Activated CD8-positive, alpha-beta T cell treated with anti-CD3 and anti-CD28 coated beads for 36 hours (primary cell): Measurements from ENCODE around the gene KRT8. TPM values are rescaled to one million over a fixed set of nuclear protein-coding genes. Genes with fewer than 3 reads are reported as not detected.

ENCODE experiments used
- ATAC-seq: fragments of 200-7000 bp; cut with Tn5 transposase; one replicate; pipeline ENCODE4 v1.10.0; 2021; ENCODE audit warnings: mild to moderate bottlenecking, moderate library complexity
- CTCF ChIA-PET: fragments of 350-600 bp; sonication (Branson Sonifier 250); formaldehyde crosslinking; loops from one replicate; lab custom pipeline; 2021; ENCODE audit warnings: antibody characterized with exemption; lab: Charles Lee
- POLR2A ChIA-PET: fragments of 350-600 bp; sonication (Branson Sonifier 250); formaldehyde crosslinking; loops from one replicate; lab custom pipeline; 2021; ENCODE audit warnings: antibody characterized with exemption; lab: Charles Lee
- DNase-seq: peaks from one replicate; pipeline ENCODE4 v3.0.0-alpha.2; 2020
- H3K27ac Mint-ChIP-seq: one replicate; pipeline ENCODE4 v1.8.0; 2021; ENCODE audit warnings: mild to moderate bottlenecking, mixed read lengths
- H3K27me3 Mint-ChIP-seq: one replicate; pipeline ENCODE4 v1.8.0; 2021; ENCODE audit warnings: mixed read lengths
- H3K36me3 Mint-ChIP-seq: one replicate; pipeline ENCODE4 v1.8.0; 2021; ENCODE audit warnings: low read depth, mixed read lengths
- H3K4me1 Mint-ChIP-seq: one replicate; pipeline ENCODE4 v1.8.0; 2021; ENCODE audit warnings: low read depth, mixed read lengths
- H3K4me3 Mint-ChIP-seq: one replicate; pipeline ENCODE4 v1.8.0; 2021; ENCODE audit warnings: mild to moderate bottlenecking, moderate library complexity, mixed read lengths
- H3K9me3 Mint-ChIP-seq: one replicate; pipeline ENCODE4 v1.8.0; 2021; ENCODE audit warnings: mixed read lengths
- CTCF ChIP-seq: fragments of 200-600 bp; IDR thresholded peaks from one replicate; pipeline ENCODE4 v1.8.0; 2022; ENCODE audit warnings: antibody characterized with exemption, mild to moderate bottlenecking
- intact Hi-C: fragments of 100-400 bp; cut with micrococcal nuclease; formaldehyde crosslinking; loops from one replicate; pipeline ENCODE4 v1.10.0; 2022
- total RNA-seq, 2 experiments: library from RNA; stranded (reverse); gene quantifications; one replicate each; pipeline ENCODE4 v1.2.3, GENCODE V29; 2021

Gene KRT8
- total RNA-seq, 2 experiments from 2014 or later: 0.29 to 0.40 TPM

DNA sequence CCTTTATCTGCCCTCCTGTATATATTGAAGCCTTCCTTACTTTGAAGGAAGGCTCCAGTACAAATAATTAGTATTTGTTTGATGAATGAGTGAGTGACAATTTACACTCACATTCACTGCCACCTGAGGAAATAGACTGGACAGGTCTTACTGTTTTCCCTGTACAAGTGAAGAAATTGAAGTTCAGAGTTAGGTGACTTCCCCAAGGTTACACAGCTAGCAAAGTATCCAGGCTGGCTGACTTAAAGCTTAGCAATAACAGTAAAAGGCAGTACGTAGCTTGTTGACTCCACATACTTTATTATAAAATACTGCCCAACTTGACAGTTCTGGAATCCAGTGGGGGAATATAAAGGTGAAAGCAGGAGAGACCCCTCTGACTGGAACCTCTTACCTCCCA, 41.5 kb upstream of the KRT8 start:
- intact Hi-C loops: no loop called here
- POLR2A ChIA-PET: interaction anchor here (1.4 kb wide), 1 partner anchor 61 kb away, joined by 4 read pairs; no protein-coding TSS in a partner anchor

DNA sequence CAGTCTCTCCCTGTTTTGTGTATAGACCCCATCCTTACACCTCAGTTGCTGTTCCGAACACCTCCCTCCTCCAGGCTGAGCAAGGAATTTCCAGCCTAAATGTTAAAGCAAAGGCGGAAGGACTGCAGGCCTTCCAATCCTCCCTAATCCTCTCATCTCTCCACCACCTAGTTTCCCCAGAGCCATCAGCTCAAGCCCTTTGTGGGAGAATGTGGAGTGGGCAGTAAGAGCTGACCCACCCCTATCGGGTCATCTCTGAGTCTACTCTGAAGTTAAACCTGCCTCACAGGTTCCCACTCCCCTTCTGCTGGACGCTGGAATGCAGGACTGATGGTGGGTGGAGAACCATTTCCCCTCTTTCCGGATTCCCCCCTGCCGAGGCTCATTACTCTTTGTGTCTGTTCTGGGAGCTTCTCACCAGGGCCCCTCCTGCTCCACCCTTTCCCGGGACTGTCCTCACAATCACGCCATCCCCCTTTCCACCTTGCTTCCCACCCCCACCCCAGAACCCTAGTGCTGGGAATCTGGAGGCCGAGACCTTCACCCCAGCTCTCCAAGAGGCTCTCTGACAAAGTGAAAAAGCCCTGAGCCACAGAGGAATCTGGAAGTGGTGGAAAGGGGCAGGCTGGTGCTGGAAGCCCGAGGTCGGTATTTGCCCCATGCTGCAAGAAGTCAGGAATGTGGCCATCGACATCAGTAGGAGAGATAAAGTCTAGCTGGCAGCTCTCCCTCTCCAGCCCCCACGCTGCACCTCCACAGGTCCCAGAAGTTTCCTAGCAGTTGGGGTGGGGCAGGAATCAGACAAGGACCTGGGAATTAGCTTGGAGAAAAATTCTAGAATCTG, 40.7 kb upstream of the KRT8 start:
- ChIA-PET CTCF (interaction anchor here (1.0 to 8.6 kb wide), 5 partner anchors 11 to 65 kb away, joined by 3 to 67 read pairs (median 10); no protein-coding TSS in a partner anchor), POLR2A (interaction anchor here (0.5 to 1.4 kb wide), 2 partner anchors 18 to 61 kb away, joined by 3 to 4 read pairs; no protein-coding TSS in a partner anchor)
- DNase-seq: no peak
- Mint-ChIP-seq H3K4me3 (no peak overlapping the region), H3K4me1 (no peaks in the 10 kb centered on the region), H3K27ac (no peak overlapping the region), H3K9me3 (no peaks in the 10 kb centered on the region), H3K36me3 (no peaks in the 10 kb centered on the region), H3K27me3 (peaks cover 3% of the 10 kb centered on the region)
- no peak for TF ChIP-seq CTCF
- ATAC-seq: no peak
- intact Hi-C loops: no loop called here

More for the DNA sequence above, 41.5 kb upstream of the KRT8 start:
- DNase-seq: no peak
- Mint-ChIP-seq H3K4me1 (no peaks in the 10 kb centered on the region), H3K4me3 (no peak overlapping the region), H3K9me3 (no peaks in the 10 kb centered on the region), H3K27ac (no peak overlapping the region), H3K36me3 (no peaks in the 10 kb centered on the region), H3K27me3 (peaks cover 3% of the 10 kb centered on the region)
- ATAC-seq: no peak
- CTCF ChIA-PET: interaction anchor here (1.2 to 8.6 kb wide), 4 partner anchors 10 to 66 kb away, joined by 3 to 67 read pairs (median 12); no protein-coding TSS in a partner anchor
- TF ChIP-seq CTCF: no peak

- ChIA-PET CTCF (interaction anchor here (1.0 to 8.6 kb wide), 3 partner anchors 36 to 65 kb away, joined by 3 to 67 read pairs (median 13); no protein-coding TSS in a partner anchor), POLR2A (no interaction called here)
- intact Hi-C loops: no loop called here
- Mint-ChIP-seq H3K27ac (no peak overlapping the region), H3K36me3 (no peaks in the 10 kb centered on the region), H3K9me3 (no peaks in the 10 kb centered on the region), H3K4me1 (no peaks in the 10 kb centered on the region), H3K4me3 (no peak overlapping the region), H3K27me3 (peaks cover 3% of the 10 kb centered on the region)
- ATAC-seq: no peak
- DNase-seq: no peak
- no peak for TF ChIP-seq CTCF
Observed at GRCh38 chr12:52944683-52945388, 40.0 kb upstream of the KRT8 start.

- no peak overlapping the region for H3K27ac Mint-ChIP-seq
- DNase-seq: no peak
- no peak for ATAC-seq
- no peaks in the 10 kb centered on the region for H3K4me1 Mint-ChIP-seq
- H3K9me3 Mint-ChIP-seq: no peaks in the 10 kb centered on the region
- peaks cover 3% of the 10 kb centered on the region for H3K27me3 Mint-ChIP-seq
- intact Hi-C loops: no loop called here
- H3K4me3 Mint-ChIP-seq: no peak overlapping the region
- no peak for TF ChIP-seq CTCF
- POLR2A ChIA-PET: no interaction called here
- H3K36me3 Mint-ChIP-seq: no peaks in the 10 kb centered on the region
- CTCF ChIA-PET: interaction anchor here (1.1 to 5.3 kb wide), 3 partner anchors 38 to 63 kb away, joined by 4 to 34 read pairs (median 6); no protein-coding TSS in a partner anchor
Observed at GRCh38 chr12:52942901-52943181, 38.0 kb upstream of the KRT8 start.
